MM.1S (cell line): Measurements from ENCODE around the gene SIDT1.

Source experiments
- DNase-seq: peaks from one replicate; pipeline ENCODE4 v3.0.0-alpha.2; 2015
- H2AFZ ChIP-seq: fragments of 300-600 bp; sonication (generic); 2 replicates; pipeline ENCODE4 v1.6.0; 2016; ENCODE audit warnings: antibody characterized with exemption, low read length
- H3F3A ChIP-seq: fragments of 300-600 bp; sonication (generic); 2 replicates; pipeline ENCODE4 v1.6.1; 2016; ENCODE audit warnings: mild to moderate bottlenecking, antibody characterized with exemption, low read length, moderate library complexity, mixed read lengths; ENCODE audit not compliant: insufficient read depth
- H3K27ac ChIP-seq: fragments of 300-600 bp; sonication (generic); 2 replicates; pipeline ENCODE4 v1.5.1; 2016; ENCODE audit warnings: mild to moderate bottlenecking, low read length
- H3K27me3 ChIP-seq: fragments of 300-600 bp; sonication (generic); replicated peaks from 2 replicates; pipeline ENCODE4 v1.6.0; 2016; ENCODE audit warnings: low read length; ENCODE audit not compliant: insufficient read depth
- H3K36me3 ChIP-seq: fragments of 300-600 bp; sonication (generic); replicated peaks from 2 replicates; pipeline ENCODE4 v1.6.1; 2016; ENCODE audit warnings: mild to moderate bottlenecking, low read length, mixed read lengths; ENCODE audit not compliant: insufficient read depth
- H3K4me1 ChIP-seq: fragments of 300-600 bp; sonication (generic); 2 replicates; pipeline ENCODE4 v1.6.1; 2016; ENCODE audit warnings: low read length, mixed read lengths
- H3K4me2 ChIP-seq: fragments of 300-600 bp; sonication (generic); 2 replicates; pipeline ENCODE4 v1.6.0; 2016; ENCODE audit warnings: low read depth, low read length
- H3K4me3 ChIP-seq: fragments of 300-600 bp; sonication (generic); 2 replicates; pipeline ENCODE4 v1.5.1; 2016; ENCODE audit warnings: low read length, mixed read lengths
- H3K79me2 ChIP-seq: fragments of 300-600 bp; sonication (generic); 2 replicates; pipeline ENCODE4 v1.6.1; 2016; ENCODE audit warnings: mixed run types, low read length, mixed read lengths
- H3K9ac ChIP-seq: fragments of 300-600 bp; sonication (generic); 2 replicates; pipeline ENCODE4 v1.6.1; 2016; ENCODE audit warnings: low read length, mixed read lengths
- H3K9me2 ChIP-seq: fragments of 300-600 bp; sonication (generic); replicated peaks from 2 replicates; pipeline ENCODE4 v1.6.1; 2016; ENCODE audit warnings: mild to moderate bottlenecking, low read length, mixed read lengths; ENCODE audit not compliant: insufficient read depth
- H3K9me3 ChIP-seq: fragments of 300-600 bp; sonication (generic); replicated peaks from 2 replicates; pipeline ENCODE4 v1.6.1; 2016; ENCODE audit warnings: mild to moderate bottlenecking, low read length, mixed read lengths; ENCODE audit not compliant: insufficient read depth
- H4K20me1 ChIP-seq: fragments of 300-600 bp; sonication (generic); 2 replicates; pipeline ENCODE4 v1.6.1; 2016; ENCODE audit warnings: mild to moderate bottlenecking, low read length, moderate library complexity, mixed read lengths; ENCODE audit not compliant: insufficient read depth
- CTCF ChIP-seq: fragments of 300-600 bp; sonication (generic); IDR thresholded peaks from 2 replicates; pipeline ENCODE4 v1.5.1; 2016; ENCODE audit warnings: antibody characterized with exemption, low read length, mixed read lengths
- EZH2 ChIP-seq: fragments of 300-600 bp; sonication (generic); optimal IDR thresholded peaks from 2 replicates; pipeline ENCODE3; 2017; ENCODE audit warnings: low read depth, mild to moderate bottlenecking, antibody characterized with exemption, low read length, mixed read lengths
- EZH2phosphoT487 ChIP-seq: fragments of 300-600 bp; sonication (generic); IDR thresholded peaks from 2 replicates; pipeline ENCODE4 v1.6.1; 2018; ENCODE audit warnings: antibody characterized with exemption, low read length

SIDT1 gene

GRCh38 chr3:113600418-113601182 is 68.2 kb downstream of the SIDT1 start:
- H3K79me2 ChIP-seq: no peaks in the 10 kb centered on the region
- H3F3A ChIP-seq: peaks cover 3% of the 10 kb centered on the region; the same call in 1 of the 2 replicates
- no peaks in the 10 kb centered on the region for H3K9me3 ChIP-seq
- no peaks in the 10 kb centered on the region for H3K4me1 ChIP-seq
- no peaks in the 10 kb centered on the region for H4K20me1 ChIP-seq
- no peak overlapping the region for H3K27ac ChIP-seq
- H3K9ac ChIP-seq: no peak overlapping the region
- no peaks in the 10 kb centered on the region for H3K9me2 ChIP-seq
- no peaks in the 10 kb centered on the region for H3K36me3 ChIP-seq
- TF ChIP-seq EZH2 (no peak), EZH2phosphoT487 (no peak), CTCF (no peak)
- no peak for DNase-seq
- no peak overlapping the region for H3K4me2 ChIP-seq
- no peak overlapping the region for H2AFZ ChIP-seq
- no peak overlapping the region for H3K4me3 ChIP-seq
- H3K27me3 ChIP-seq: no peaks in the 10 kb centered on the region

GRCh38 chr3:113601240-113601639 is 68.9 kb downstream of the SIDT1 start:
- Histone ChIP-seq H3F3A (peaks cover 9% of the 10 kb centered on the region), H3K9me2 (no peaks in the 10 kb centered on the region), H3K27ac (no peak overlapping the region), H3K79me2 (no peaks in the 10 kb centered on the region), H3K4me1 (peaks cover 5% of the 10 kb centered on the region), H3K27me3 (no peaks in the 10 kb centered on the region), H3K9me3 (no peaks in the 10 kb centered on the region), H4K20me1 (no peaks in the 10 kb centered on the region), H3K9ac (no peak overlapping the region), H2AFZ (no peak overlapping the region), H3K4me2 (no peak overlapping the region), H3K36me3 (no peaks in the 10 kb centered on the region), H3K4me3 (no peak overlapping the region)
- DNase-seq: no peak
- no peak for TF ChIP-seq EZH2
- TF ChIP-seq EZH2phosphoT487: no peak
- TF ChIP-seq CTCF: no peak

- H3K4me1 ChIP-seq: peaks cover 12% of the 10 kb centered on the region
- H3K27ac ChIP-seq: no peak overlapping the region
These were observed 69.9 kb downstream of the SIDT1 start for GRCh38 chr3:113602256-113602655.

More at GRCh38 chr3:113602256-113602655, 69.9 kb downstream of the SIDT1 start:
- Histone ChIP-seq H3K79me2 (no peaks in the 10 kb centered on the region), H3K36me3 (no peaks in the 10 kb centered on the region), H3K9me2 (no peaks in the 10 kb centered on the region), H3F3A (peaks cover 18% of the 10 kb centered on the region), H4K20me1 (no peaks in the 10 kb centered on the region), H3K9ac (no peak overlapping the region), H2AFZ (no peak overlapping the region), H3K27me3 (no peaks in the 10 kb centered on the region), H3K9me3 (no peaks in the 10 kb centered on the region), H3K4me2 (no peak overlapping the region), H3K4me3 (no peak overlapping the region)
- no peak for DNase-seq
- TF ChIP-seq EZH2phosphoT487: no peak
- TF ChIP-seq EZH2: no peak
- no peak for TF ChIP-seq CTCF
